Effector CD8-positive, alpha-beta T cell (primary cell): Measurements from ENCODE around the gene TLK2.
"Not testable (repeated sequence)": the region's sequence is repeated elsewhere in the genome, so short reads cannot be mapped to it uniquely, and the experiment has no call there.

Experiments
- DNase-seq: peaks from one replicate; lab custom pipeline; 2025; lab: John Stamatoyannopoulos, UW

TLK2 gene

GRCh38 chr17:62560971-62561370 is 82.3 kb downstream of the TLK2 start:
- DNase-seq = not testable (repeated sequence)

- DNase-seq = no peak
These were observed 84.0 kb downstream of the TLK2 start for GRCh38 chr17:62562656-62563055.

- DNase-seq = no peak
These were observed 87.2 kb downstream of the TLK2 start for GRCh38 chr17:62565817-62566216.

- DNase-seq = no peak
These were observed 88.5 kb downstream of the TLK2 start for GRCh38 chr17:62566996-62567578.

- no peak for DNase-seq
These were observed 93.9 kb downstream of the TLK2 start for GRCh38 chr17:62572488-62572887.

GRCh38 chr17:62572888-62573401 is 94.3 kb downstream of the TLK2 start:
- no peak for DNase-seq

- no peak for DNase-seq
These were observed 95.0 kb downstream of the TLK2 start for GRCh38 chr17:62573480-62574117.

- no peak for DNase-seq
These were observed 97.8 kb downstream of the TLK2 start for GRCh38 chr17:62576382-62576781.

GRCh38 chr17:62578757-62579487 is 100.3 kb downstream of the TLK2 start:
- no peak for DNase-seq

GRCh38 chr17:62580947-62581346 is 102.3 kb downstream of the TLK2 start:
- DNase-seq = no peak

GRCh38 chr17:62581764-62582163 is 103.1 kb downstream of the TLK2 start:
- DNase-seq = no peak

- no peak for DNase-seq
These were observed 108.9 kb downstream of the TLK2 start for GRCh38 chr17:62587554-62587953.

- no peak for DNase-seq
These were observed 109.5 kb downstream of the TLK2 start for GRCh38 chr17:62588109-62588508.

GRCh38 chr17:62591333-62591732 is 112.7 kb downstream of the TLK2 start:
- no peak for DNase-seq

GRCh38 chr17:62591822-62592221 is 113.2 kb downstream of the TLK2 start:
- DNase-seq = not testable (repeated sequence)

- DNase-seq = no peak
These were observed 113.9 kb downstream of the TLK2 start for GRCh38 chr17:62592341-62593099.

GRCh38 chr17:62595484-62595883 is 116.9 kb downstream of the TLK2 start:
- no peak for DNase-seq

- DNase-seq = no peak
These were observed 118.0 kb downstream of the TLK2 start for GRCh38 chr17:62596662-62597061.

- DNase-seq = no peak
These were observed 118.5 kb downstream of the TLK2 start for GRCh38 chr17:62597150-62597549.

GRCh38 chr17:62597920-62598319 is 119.3 kb downstream of the TLK2 start:
- DNase-seq = no peak

GRCh38 chr17:62599964-62600657 is 121.5 kb downstream of the TLK2 start:
- DNase-seq = no peak

GRCh38 chr17:62600805-62601204 is 122.2 kb downstream of the TLK2 start:
- DNase-seq = no peak
